K562 (cell line): ENCODE results near the gene SMG9. TPM values are rescaled to one million over a fixed set of nuclear protein-coding genes. Genes with fewer than 3 reads are reported as not detected.

ENCODE experiments used
- ATAC-seq: fragments of 200-7000 bp; cut with Tn5 transposase; 3 replicates; pipeline ENCODE4 v1.9.1; 2020; ENCODE audit warnings: moderate library complexity
- BruUV-seq: library from RNA; stranded (reverse); fragments of 400-500 nt; replicated peaks from 2 replicates; lab custom pipeline; 2021; lab: Mats Ljungman, UMichigan
- CTCF ChIA-PET: fragments of 300-600 bp; formaldehyde crosslinking; extraction: SDS; loops from one replicate; lab custom pipeline; 2021; ENCODE audit warnings: low intra/inter-chr PET ratio; lab: Yijun Ruan, JAX
- POLR2A ChIA-PET: fragments of 300-600, 350-650 bp; sonication (Branson Sonifier 250); formaldehyde crosslinking; extraction: SDS; loops from one replicate; lab custom pipeline; 2021; ENCODE audit warnings: antibody characterized with exemption, inconsistent platforms; lab: Yijun Ruan, JAX
- DNase-seq, 4 experiments: peaks; one replicate each; pipeline versions ENCODE4 v3.0.0 to v3.0.0-alpha.2; 2011 to 2018; ENCODE audit warnings: low spot score in 3 of 4, mixed read lengths in 3 of 4; ENCODE audit errors: extremely low read depth in 1 of 4
- FAIRE-seq: peaks from 2 replicates; lab custom pipeline; 2011; peaks lifted over from hg19 to GRCh38; lab: Jason Lieb, UNC
- H2AFZ ChIP-seq: 2 replicates; pipeline ENCODE4 v1.6.0; 2011; ENCODE audit warnings: low read depth, low read length, control low read depth, inconsistent platforms
- H3K27ac ChIP-seq: fragments of 200-600 bp; 3 replicates; pipeline ENCODE4 v1.8.0; 2011; ENCODE audit warnings: low read depth, mild to moderate bottlenecking, control low read depth, inconsistent platforms, low read length, moderate library complexity, mixed read lengths; ENCODE audit errors: extremely low read depth
- H3K27me3 ChIP-seq, 2 experiments: fragments of 300-600 bp in 1 of 2; 2 replicates in 1 of 2; 3 replicates in 1 of 2; pipeline versions ENCODE4 v1.6.0 to v1.8.0; 2011; ENCODE audit warnings: inconsistent platforms in 2 of 2, low read length in 2 of 2, mild to moderate bottlenecking in 1 of 2, mixed read lengths in 1 of 2, moderate library complexity in 1 of 2; ENCODE audit not compliant: control insufficient read depth in 2 of 2, insufficient read depth in 2 of 2
- H3K36me3 ChIP-seq: fragments of 300-600 bp; 3 replicates; pipeline ENCODE4 v1.8.0; 2011; ENCODE audit warnings: mild to moderate bottlenecking, low read length, inconsistent platforms; ENCODE audit not compliant: control insufficient read depth, insufficient read depth
- H3K4me1 ChIP-seq, 2 experiments: fragments of 200-600 bp in 1 of 2; replicated peaks in 1 of 2; 2 replicates in 1 of 2; 3 replicates in 1 of 2; pipeline versions ENCODE4 v1.5.1 to v1.8.0; 2011; ENCODE audit warnings: inconsistent platforms in 2 of 2, low read length in 2 of 2, mild to moderate bottlenecking in 1 of 2, mixed read lengths in 1 of 2, moderate library complexity in 1 of 2; ENCODE audit not compliant: control insufficient read depth in 2 of 2, insufficient read depth in 2 of 2
- H3K4me2 ChIP-seq: 2 replicates; pipeline ENCODE4 v1.6.1; 2011; ENCODE audit warnings: low read length, control low read depth, inconsistent platforms, mixed read lengths; ENCODE audit not compliant: insufficient read depth
- H3K4me3 ChIP-seq: fragments of 200-600 bp; sonication (generic), shearing (Covaris generic); 2 replicates; pipeline ENCODE4 v1.5.1; 2016; ENCODE audit warnings: control low read depth, inconsistent platforms
- H3K79me2 ChIP-seq: fragments of 200-600 bp; 3 replicates; pipeline ENCODE4 v1.8.0; 2011; ENCODE audit warnings: low read length, inconsistent platforms; ENCODE audit not compliant: control insufficient read depth, insufficient read depth
- H3K9ac ChIP-seq, 2 experiments: 2 replicates each; pipeline versions ENCODE4 v1.6.0 to v1.6.1; 2011; ENCODE audit warnings: low read depth in 2 of 2, low read length in 2 of 2, control low read depth in 1 of 2, inconsistent platforms in 1 of 2, mild to moderate bottlenecking in 1 of 2, mixed read lengths in 1 of 2; ENCODE audit not compliant: insufficient read depth in 1 of 2
- H3K9me1 ChIP-seq: one replicate; pipeline ENCODE4 v1.6.0; 2011; ENCODE audit warnings: inconsistent platforms, mild to moderate bottlenecking, low read length, moderate library complexity; ENCODE audit not compliant: control insufficient read depth, insufficient read depth
- H3K9me3 ChIP-seq: replicated peaks from 2 replicates; pipeline ENCODE4 v1.5.1; 2011; ENCODE audit warnings: low read depth, low read length, inconsistent platforms; ENCODE audit not compliant: control insufficient read depth, insufficient read depth
- H4K20me1 ChIP-seq: replicated peaks from 2 replicates; pipeline ENCODE4 v1.6.1; 2011; ENCODE audit warnings: low read length, inconsistent platforms, mixed read lengths; ENCODE audit not compliant: control insufficient read depth, insufficient read depth
- ESRRB ChIP-seq: fragments of 250-450 bp; sonication (Bioruptor Pico); IDR thresholded peaks from 2 replicates; pipeline ENCODE4 v1.5.0; 2020; ENCODE audit warnings: mild to moderate bottlenecking, moderate library complexity, borderline replicate concordance
- GABPB1 ChIP-seq: sonication (generic); formaldehyde crosslinking; IDR thresholded peaks from 2 replicates; pipeline ENCODE4 v1.8.0; 2022; ENCODE audit warnings: mild to moderate bottlenecking, missing genetic modification reagents
- ILF3 ChIP-seq: fragments of 450-650 bp; IDR thresholded peaks from 2 replicates; pipeline ENCODE4 v1.6.1; 2018; ENCODE audit warnings: antibody characterized with exemption, mild to moderate bottlenecking, moderate library complexity, borderline replicate concordance
- KDM5B ChIP-seq: fragments of 200-600 bp; sonication (generic); IDR thresholded peaks from 2 replicates; pipeline ENCODE4 v1.6.1; 2012; ENCODE audit warnings: low read depth, mild to moderate bottlenecking, moderate library complexity, low read length, control low read depth, inconsistent platforms; ENCODE audit not compliant: insufficient replicate concordance
- NCOA6 ChIP-seq: fragments of 450-650 bp; IDR thresholded peaks from 2 replicates; pipeline ENCODE4 v1.6.1; 2017; ENCODE audit warnings: mild to moderate bottlenecking
- NFE2 ChIP-seq: IDR thresholded peaks from 2 replicates; pipeline ENCODE4 v1.6.1; 2014; ENCODE audit warnings: antibody characterized with exemption, low read depth
- PHF21A ChIP-seq: fragments of 450-650 bp; IDR thresholded peaks from 2 replicates; pipeline ENCODE4 v1.6.1; 2017; ENCODE audit warnings: low read depth, borderline replicate concordance
- SRSF7 ChIP-seq: fragments of 200-400 bp; formaldehyde crosslinking; optimal IDR thresholded peaks from 2 replicates; pipeline ENCODE3; 2017; ENCODE audit warnings: mild to moderate bottlenecking, low read depth, low read length
- ZNF140 ChIP-seq: fragments of 250-450 bp; sonication (Bioruptor Pico); IDR thresholded peaks from 2 replicates; pipeline ENCODE4 v1.8.0; 2021; ENCODE audit warnings: moderate library complexity, mild to moderate bottlenecking, inconsistent platforms
- ZNF436 ChIP-seq: fragments of 250-450, 450-650 bp; sonication (Bioruptor Pico); formaldehyde crosslinking; IDR thresholded peaks from 2 replicates; pipeline ENCODE4 v1.7.0; 2020; ENCODE audit warnings: mild to moderate bottlenecking
- ZSCAN29 ChIP-seq: fragments of 450-650 bp; IDR thresholded peaks from 2 replicates; pipeline ENCODE4 v1.6.1; 2017
- WGBS: fragments of 100-300 bp; shearing (Covaris generic); methylation state at CpG from one replicate; pipeline ENCODE4 v1.1.6; 2016; ENCODE audit warnings: low coverage, mixed read lengths; ENCODE audit not compliant: insufficient coverage; ENCODE audit errors: missing lambda C conversion rate; 5-methylcytosine and 5-hydroxymethylcytosine counted together
- in situ Hi-C: fragments of 300-500 bp; cut with MboI; formaldehyde crosslinking; loops from 4 replicates; pipeline ENCODE4 v1.15.0; 2018; ENCODE audit warnings: inconsistent platforms, mixed read lengths
- intact Hi-C: fragments of 100-400 bp; cut with micrococcal nuclease; formaldehyde crosslinking; loops from 2 replicates; pipeline ENCODE4 v1.14.2; 2022
- polyA plus RNA-seq, 8 experiments: library from polyadenylated mRNA; depleted of rRNA in 4 of 8; stranded (reverse) in 5 of 8; unstranded in 3 of 8; fragments of >200 nt; fragmentation: Nextera tagmentation in 2 of 8; fragmentation: Illumina TruSeq in 1 of 8; extraction: Ambion mirVana in 2 of 8; extraction: Trizol in 1 of 8; gene quantifications; 2 replicates each; pipeline versions ENCODE4 v1.2.1 to v1.2.3, GENCODE V29; 2011 to 2014; ENCODE audit warnings: inconsistent platforms in 1 of 8, missing spikeins in 1 of 8
- total RNA-seq, 7 experiments: library from RNA; depleted of rRNA in 6 of 7; stranded (reverse); fragments of >200 nt in 6 of 7; fragmentation: Illumina TruSeq in 2 of 7; extraction: Trizol in 2 of 7; gene quantifications; 2 replicates each; pipeline versions ENCODE4 v1.2.1 to v1.2.3, GENCODE V29; 2011 to 2021; ENCODE audit warnings: low replicate concordance in 1 of 7
- TF ChIP-seq, protein P1 (sequence below): fragments of 250-450 bp; sonication (Bioruptor Pico); IDR thresholded peaks from 2 replicates; pipeline ENCODE4 v1.8.0; 2021; ENCODE audit warnings: moderate library complexity, mild to moderate bottlenecking, inconsistent platforms
- TF ChIP-seq, protein P2 (sequence below): fragments of 250-450 bp; sonication (Bioruptor Pico); IDR thresholded peaks from 2 replicates; pipeline ENCODE4 v1.5.0; 2022; ENCODE audit warnings: mild to moderate bottlenecking
- TF ChIP-seq, protein P3 (sequence below): fragments of 200-800 bp; sonication (Bioruptor generic); IDR thresholded peaks from 2 replicates; pipeline ENCODE4 v1.6.1; 2017; ENCODE audit warnings: missing genetic modification characterization, missing compliant biosample characterization
- TF ChIP-seq, protein P4 (sequence below): conservative IDR thresholded peaks from 2 replicates; pipeline ENCODE4 v1.6.1; 2011; ENCODE audit warnings: low read depth, mild to moderate bottlenecking, low read length; ENCODE audit not compliant: control insufficient read depth

SMG9 gene
- total and polyA plus RNA-seq, 9 of the 15 experiments (the other 6 are each of a cell fraction or from before 2014, with no cell fraction given): 1.7 to 79.7 (median 40.2) TPM

DNA sequence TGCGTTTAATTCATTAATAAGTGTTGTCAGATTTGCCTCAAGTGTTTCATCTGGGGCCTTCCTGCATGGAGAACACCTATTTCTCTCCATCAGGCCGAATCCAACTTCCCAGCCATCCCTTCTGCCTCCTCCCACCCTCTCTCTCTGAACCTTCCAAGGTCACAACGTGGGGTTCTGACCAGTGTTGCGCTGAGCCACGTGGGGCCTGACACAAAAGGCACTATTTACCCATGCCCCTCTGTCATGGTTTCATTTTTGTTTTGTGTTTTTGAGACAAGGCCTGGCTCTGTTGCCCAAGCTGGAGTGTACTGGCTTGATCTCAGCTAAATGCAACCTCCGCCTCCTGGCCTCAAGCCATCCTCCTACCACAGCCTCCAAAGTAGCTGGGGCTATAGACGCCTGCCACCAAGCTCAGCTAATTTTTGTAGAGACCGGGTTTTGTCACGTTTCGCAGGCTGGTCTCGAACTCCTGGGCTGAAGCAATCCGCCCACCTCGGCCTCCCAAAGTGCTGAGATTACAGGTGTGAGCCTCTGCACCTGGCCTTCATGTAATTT lies 47.5 kb downstream of the SMG9 start:
- H3K9ac ChIP-seq: 0 out of 4 replicates have a peak overlapping the region, but pooled peaks of 1 of the 2 experiments have one; percentile 20
- intact Hi-C loops: no loop called here
- no TSS peak for BruUV-seq
- no peaks in the 10 kb centered on the region for H3K9me3 ChIP-seq
- TF ChIP-seq PHF21A: no peak
- TF ChIP-seq, protein P1, sequence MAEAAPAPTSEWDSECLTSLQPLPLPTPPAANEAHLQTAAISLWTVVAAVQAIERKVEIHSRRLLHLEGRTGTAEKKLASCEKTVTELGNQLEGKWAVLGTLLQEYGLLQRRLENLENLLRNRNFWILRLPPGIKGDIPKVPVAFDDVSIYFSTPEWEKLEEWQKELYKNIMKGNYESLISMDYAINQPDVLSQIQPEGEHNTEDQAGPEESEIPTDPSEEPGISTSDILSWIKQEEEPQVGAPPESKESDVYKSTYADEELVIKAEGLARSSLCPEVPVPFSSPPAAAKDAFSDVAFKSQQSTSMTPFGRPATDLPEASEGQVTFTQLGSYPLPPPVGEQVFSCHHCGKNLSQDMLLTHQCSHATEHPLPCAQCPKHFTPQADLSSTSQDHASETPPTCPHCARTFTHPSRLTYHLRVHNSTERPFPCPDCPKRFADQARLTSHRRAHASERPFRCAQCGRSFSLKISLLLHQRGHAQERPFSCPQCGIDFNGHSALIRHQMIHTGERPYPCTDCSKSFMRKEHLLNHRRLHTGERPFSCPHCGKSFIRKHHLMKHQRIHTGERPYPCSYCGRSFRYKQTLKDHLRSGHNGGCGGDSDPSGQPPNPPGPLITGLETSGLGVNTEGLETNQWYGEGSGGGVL (CRISPR knock-in tag): no peak
- no peak for TF ChIP-seq GABPB1
- no peak for TF ChIP-seq ILF3
- no peak for TF ChIP-seq SRSF7
- TF ChIP-seq, protein P2, sequence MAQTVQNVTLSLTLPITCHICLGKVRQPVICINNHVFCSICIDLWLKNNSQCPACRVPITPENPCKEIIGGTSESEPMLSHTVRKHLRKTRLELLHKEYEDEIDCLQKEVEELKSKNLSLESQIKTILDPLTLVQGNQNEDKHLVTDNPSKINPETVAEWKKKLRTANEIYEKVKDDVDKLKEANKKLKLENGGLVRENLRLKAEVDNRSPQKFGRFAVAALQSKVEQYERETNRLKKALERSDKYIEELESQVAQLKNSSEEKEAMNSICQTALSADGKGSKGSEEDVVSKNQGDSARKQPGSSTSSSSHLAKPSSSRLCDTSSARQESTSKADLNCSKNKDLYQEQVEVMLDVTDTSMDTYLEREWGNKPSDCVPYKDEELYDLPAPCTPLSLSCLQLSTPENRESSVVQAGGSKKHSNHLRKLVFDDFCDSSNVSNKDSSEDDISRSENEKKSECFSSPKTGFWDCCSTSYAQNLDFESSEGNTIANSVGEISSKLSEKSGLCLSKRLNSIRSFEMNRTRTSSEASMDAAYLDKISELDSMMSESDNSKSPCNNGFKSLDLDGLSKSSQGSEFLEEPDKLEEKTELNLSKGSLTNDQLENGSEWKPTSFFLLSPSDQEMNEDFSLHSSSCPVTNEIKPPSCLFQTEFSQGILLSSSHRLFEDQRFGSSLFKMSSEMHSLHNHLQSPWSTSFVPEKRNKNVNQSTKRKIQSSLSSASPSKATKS (CRISPR knock-in tag): no peak
- no peak for TF ChIP-seq ZSCAN29
- TF ChIP-seq, protein P3, sequence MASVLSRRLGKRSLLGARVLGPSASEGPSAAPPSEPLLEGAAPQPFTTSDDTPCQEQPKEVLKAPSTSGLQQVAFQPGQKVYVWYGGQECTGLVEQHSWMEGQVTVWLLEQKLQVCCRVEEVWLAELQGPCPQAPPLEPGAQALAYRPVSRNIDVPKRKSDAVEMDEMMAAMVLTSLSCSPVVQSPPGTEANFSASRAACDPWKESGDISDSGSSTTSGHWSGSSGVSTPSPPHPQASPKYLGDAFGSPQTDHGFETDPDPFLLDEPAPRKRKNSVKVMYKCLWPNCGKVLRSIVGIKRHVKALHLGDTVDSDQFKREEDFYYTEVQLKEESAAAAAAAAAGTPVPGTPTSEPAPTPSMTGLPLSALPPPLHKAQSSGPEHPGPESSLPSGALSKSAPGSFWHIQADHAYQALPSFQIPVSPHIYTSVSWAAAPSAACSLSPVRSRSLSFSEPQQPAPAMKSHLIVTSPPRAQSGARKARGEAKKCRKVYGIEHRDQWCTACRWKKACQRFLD (CRISPR knock-in tag): no peak
- TF ChIP-seq ZNF436 (CRISPR knock-in tag): no peak
- TF ChIP-seq NCOA6: no peak
- no peak for TF ChIP-seq ZNF140
- TF ChIP-seq, protein P4, sequence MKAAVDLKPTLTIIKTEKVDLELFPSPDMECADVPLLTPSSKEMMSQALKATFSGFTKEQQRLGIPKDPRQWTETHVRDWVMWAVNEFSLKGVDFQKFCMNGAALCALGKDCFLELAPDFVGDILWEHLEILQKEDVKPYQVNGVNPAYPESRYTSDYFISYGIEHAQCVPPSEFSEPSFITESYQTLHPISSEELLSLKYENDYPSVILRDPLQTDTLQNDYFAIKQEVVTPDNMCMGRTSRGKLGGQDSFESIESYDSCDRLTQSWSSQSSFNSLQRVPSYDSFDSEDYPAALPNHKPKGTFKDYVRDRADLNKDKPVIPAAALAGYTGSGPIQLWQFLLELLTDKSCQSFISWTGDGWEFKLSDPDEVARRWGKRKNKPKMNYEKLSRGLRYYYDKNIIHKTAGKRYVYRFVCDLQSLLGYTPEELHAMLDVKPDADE: no peak
- no peak for TF ChIP-seq NFE2
- no peak for TF ChIP-seq KDM5B
- no peak for TF ChIP-seq ESRRB (CRISPR knock-in tag)
- ATAC-seq: no peak
- ChIA-PET CTCF (no interaction called here), POLR2A (interaction anchor here (0.6 kb wide), 2 partner anchors 25 to 151 kb away, joined by 4 read pairs; no protein-coding TSS in a partner anchor)
- no peaks in the 10 kb centered on the region for H3K36me3 ChIP-seq
- no peak overlapping the region for H3K4me2 ChIP-seq
- no peaks in the 10 kb centered on the region for H3K9me1 ChIP-seq
- no peak for DNase-seq
- no peak for FAIRE-seq
- 48% methylated on average over 13 of the region's 13 CpGs for WGBS
- peaks cover 3% of the 10 kb centered on the region in 2 experiments; a peak in 1 of 5 replicates for H3K27me3 ChIP-seq
- no peak overlapping the region for H2AFZ ChIP-seq
- H4K20me1 ChIP-seq: no peaks in the 10 kb centered on the region
- in situ Hi-C loops: no loop called here
- peaks cover under 1 to 9% of the 10 kb centered on the region in 2 experiments; a peak in 3 of 5 replicates for H3K4me1 ChIP-seq
- H3K4me3 ChIP-seq: no peak overlapping the region
- H3K79me2 ChIP-seq: no peaks in the 10 kb centered on the region
- H3K27ac ChIP-seq: no peak overlapping the region
